Tibial nerve (tissue), 4 donors: Measurements from ENCODE around the gene NFIA. TPM values are rescaled to one million over a fixed set of nuclear protein-coding genes. Genes with fewer than 3 reads are reported as not detected.
"Not testable (repeated sequence)": the region's sequence is repeated elsewhere in the genome, so short reads cannot be mapped to it uniquely, and the experiment has no call there.

ENCODE experiments used
- DNase-seq, 2 donors: peaks; one replicate each; pipeline ENCODE4 v3.0.0-alpha.2; 2019; ENCODE audit warnings: low spot score in 2 of 2
- H3K27ac ChIP-seq, 4 donors: fragments of 200-600 bp; sonication (generic) in 3 of 4; one replicate each; pipeline ENCODE4 v1.5.1; 2017 to 2019; ENCODE audit warnings: mild to moderate bottlenecking in 1 of 4
- H3K27me3 ChIP-seq, 2 donors: fragments of 200-600 bp; sonication (generic) in 1 of 2; one replicate each; pipeline versions ENCODE4 v1.5.1 to v1.6.0; 2017 to 2019
- H3K36me3 ChIP-seq, 3 donors: fragments of 200-600 bp; sonication (generic); one replicate each; pipeline ENCODE4 v1.5.1; 2018 to 2019
- H3K4me1 ChIP-seq, 4 donors: fragments of 200-600 bp; sonication (generic) in 3 of 4; one replicate each; pipeline ENCODE4 v1.5.1; 2017 to 2019
- H3K4me3 ChIP-seq, 4 donors: fragments of 200-600 bp; sonication (generic) in 3 of 4; one replicate each; pipeline ENCODE4 v1.5.1; 2017 to 2019; ENCODE audit warnings: mild to moderate bottlenecking in 1 of 4, moderate library complexity in 1 of 4
- H3K9me3 ChIP-seq, 4 donors: fragments of 200-600 bp; sonication (generic) in 3 of 4; one replicate each; pipeline ENCODE4 v1.5.1; 2017 to 2019
- EP300 ChIP-seq, 2 donors: sonication (generic); formaldehyde crosslinking; IDR thresholded peaks; one replicate each; pipeline ENCODE4 v1.6.1; 2017; ENCODE audit warnings: antibody characterized with exemption in 2 of 2, mild to moderate bottlenecking in 1 of 2
- POLR2A ChIP-seq, 2 donors: fragments of 450-650 bp; IDR thresholded peaks; one replicate each; pipeline ENCODE4 v1.6.1; 2017; ENCODE audit warnings: antibody characterized with exemption in 2 of 2, mild to moderate bottlenecking in 2 of 2, moderate library complexity in 2 of 2
- WGBS, 2 donors: methylation state at CpG; one replicate each; pipeline ENCODE4 v1.1.5; 2018; 5-methylcytosine and 5-hydroxymethylcytosine counted together
- total RNA-seq, 4 donors: library from RNA; depleted of rRNA; stranded (reverse); fragments of >200 nt; gene quantifications; one replicate each; pipeline ENCODE4 v1.1.0, GENCODE V29; 2016
- TF ChIP-seq, protein P1 (sequence below), 5 experiments: fragments of 200-600 bp in 3 of 5; fragments of 450-650 bp in 2 of 5; sonication (generic) in 3 of 5; IDR thresholded peaks; one replicate each; pipeline ENCODE4 v1.5.1; 2016 to 2019; ENCODE audit warnings: antibody characterized with exemption in 5 of 5, mild to moderate bottlenecking in 3 of 5, moderate library complexity in 2 of 5

Gene NFIA
- total RNA-seq, 4 donors from 2014 or later = 71.2 to 81.4 (median 75.7) TPM

GRCh38 chr1:61273861-61274260 is 191.5 kb downstream of the NFIA start:
- peak overlapping the region in 1 of 4 donors; percentile 77 for H3K27ac ChIP-seq
- H3K4me3 ChIP-seq = no peak overlapping the region
- H3K36me3 ChIP-seq = no peaks in the 10 kb centered on the region
- WGBS, 2 donors = 89 to 90% methylated on average over 5 of the region's 5 CpGs
- no peak for DNase-seq
- peaks cover 0 to 65% (median 12%) of the 10 kb centered on the region in 4 donors for H3K4me1 ChIP-seq
- TF ChIP-seq EP300 (IDR thresholded peaks at IDR 0.05) (no peak), POLR2A (IDR thresholded peaks at IDR 0.05) (no peak)
- TF ChIP-seq, protein P1, sequence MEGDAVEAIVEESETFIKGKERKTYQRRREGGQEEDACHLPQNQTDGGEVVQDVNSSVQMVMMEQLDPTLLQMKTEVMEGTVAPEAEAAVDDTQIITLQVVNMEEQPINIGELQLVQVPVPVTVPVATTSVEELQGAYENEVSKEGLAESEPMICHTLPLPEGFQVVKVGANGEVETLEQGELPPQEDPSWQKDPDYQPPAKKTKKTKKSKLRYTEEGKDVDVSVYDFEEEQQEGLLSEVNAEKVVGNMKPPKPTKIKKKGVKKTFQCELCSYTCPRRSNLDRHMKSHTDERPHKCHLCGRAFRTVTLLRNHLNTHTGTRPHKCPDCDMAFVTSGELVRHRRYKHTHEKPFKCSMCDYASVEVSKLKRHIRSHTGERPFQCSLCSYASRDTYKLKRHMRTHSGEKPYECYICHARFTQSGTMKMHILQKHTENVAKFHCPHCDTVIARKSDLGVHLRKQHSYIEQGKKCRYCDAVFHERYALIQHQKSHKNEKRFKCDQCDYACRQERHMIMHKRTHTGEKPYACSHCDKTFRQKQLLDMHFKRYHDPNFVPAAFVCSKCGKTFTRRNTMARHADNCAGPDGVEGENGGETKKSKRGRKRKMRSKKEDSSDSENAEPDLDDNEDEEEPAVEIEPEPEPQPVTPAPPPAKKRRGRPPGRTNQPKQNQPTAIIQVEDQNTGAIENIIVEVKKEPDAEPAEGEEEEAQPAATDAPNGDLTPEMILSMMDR (IDR thresholded peaks at IDR 0.05) = no peak
- H3K27me3 ChIP-seq = no peaks in the 10 kb centered on the region
- no peaks in the 10 kb centered on the region for H3K9me3 ChIP-seq

- no peak for DNase-seq
- TF ChIP-seq, protein P1 (IDR thresholded peaks at IDR 0.05) = no peak
- no peak for TF ChIP-seq POLR2A (IDR thresholded peaks at IDR 0.05)
- no peak for TF ChIP-seq EP300 (IDR thresholded peaks at IDR 0.05)
- peak overlapping the region in 1 of 4 donors; percentile 26 for H3K4me3 ChIP-seq
Observed at GRCh38 chr1:61274939-61275338, 192.6 kb downstream of the NFIA start.

DNA sequence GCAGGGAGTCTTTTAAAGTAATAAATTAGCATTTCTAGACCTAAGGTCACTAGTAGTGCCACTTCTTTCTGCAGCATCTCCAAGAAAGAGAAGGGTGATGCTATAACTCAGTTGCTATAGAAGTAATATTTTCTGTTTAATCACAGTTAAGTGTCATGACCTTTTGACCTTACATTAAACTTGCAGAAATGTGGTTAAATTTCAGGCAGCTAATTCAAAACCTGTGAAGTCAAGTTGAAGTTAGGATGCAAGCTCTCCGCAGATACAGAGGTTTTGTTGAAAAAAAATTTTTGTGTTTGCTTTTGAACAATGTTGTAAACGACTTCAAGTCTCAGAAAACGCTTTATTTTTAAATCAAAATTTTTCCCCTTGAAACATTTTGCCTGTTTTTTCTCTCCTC is 193.9 kb downstream of the NFIA start:
- Histone ChIP-seq H3K9me3 (no peaks in the 10 kb centered on the region), H3K27ac (peak overlapping the region in 2 of 4 donors; percentile 59 to 77), H3K27me3 (no peaks in the 10 kb centered on the region), H3K4me1 (peaks cover 0 to 67% (median 14%) of the 10 kb centered on the region in 4 donors), H3K36me3 (no peaks in the 10 kb centered on the region), H3K4me3 (no peak overlapping the region)
- no peak for DNase-seq
- WGBS, 2 donors = 56 to 65% methylated on average over 3 of the region's 3 CpGs
- TF ChIP-seq, protein P1 (IDR thresholded peaks at IDR 0.05) = no peak
- TF ChIP-seq EP300 (IDR thresholded peaks at IDR 0.05) (no peak), POLR2A (IDR thresholded peaks at IDR 0.05) (no peak)

More at GRCh38 chr1:61274939-61275338, 192.6 kb downstream of the NFIA start:
- H3K27ac ChIP-seq = peak overlapping the region in 2 of 4 donors; percentile 44 to 77
- no peaks in the 10 kb centered on the region for H3K9me3 ChIP-seq
- no peaks in the 10 kb centered on the region for H3K36me3 ChIP-seq
- 43 to 52% methylated on average over 7 of the region's 7 CpGs for WGBS, 2 donors
- no peaks in the 10 kb centered on the region for H3K27me3 ChIP-seq
- peaks cover 0 to 66% (median 14%) of the 10 kb centered on the region in 4 donors for H3K4me1 ChIP-seq

DNA sequence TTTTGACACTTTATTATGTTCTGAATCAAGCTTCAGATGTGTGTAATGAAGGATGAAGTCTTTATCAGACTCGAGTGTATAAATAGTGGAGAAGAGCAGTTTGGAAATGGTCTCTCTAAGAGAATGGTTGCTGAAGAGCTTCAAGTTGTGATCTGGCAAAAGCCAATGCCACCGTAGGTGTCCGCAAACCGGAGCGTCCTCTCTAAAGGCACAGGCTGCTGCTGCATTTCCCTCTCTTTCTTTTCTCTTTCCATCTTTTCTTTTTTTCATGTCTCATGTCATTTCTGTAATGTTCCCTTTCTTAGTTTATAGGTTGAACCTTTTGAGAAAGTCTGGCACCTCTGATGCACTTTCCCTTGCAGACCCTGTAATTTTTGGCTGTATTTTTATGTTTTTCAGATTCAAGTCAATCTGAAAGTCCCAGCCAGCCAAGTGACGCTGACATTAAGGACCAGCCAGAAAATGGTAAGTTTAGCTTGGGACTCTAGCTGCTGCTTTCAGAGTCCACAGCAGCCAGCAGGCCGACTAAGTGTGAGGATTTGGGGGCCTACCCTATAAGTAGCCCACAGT is 194.8 kb downstream of the NFIA start:
- 62 to 64% methylated on average over 7 of the region's 7 CpGs for WGBS, 2 donors
- Histone ChIP-seq H3K27ac (peak overlapping the region in 3 of 4 donors; percentile 10 to 77 (median 59)), H3K27me3 (no peaks in the 10 kb centered on the region), H3K9me3 (no peaks in the 10 kb centered on the region), H3K36me3 (no peaks in the 10 kb centered on the region), H3K4me3 (no peak overlapping the region), H3K4me1 (peaks cover 0 to 67% (median 13%) of the 10 kb centered on the region in 4 donors)
- TF ChIP-seq, protein P1 (IDR thresholded peaks at IDR 0.05) = no peak
- TF ChIP-seq EP300 (IDR thresholded peaks at IDR 0.05) (no peak), POLR2A (IDR thresholded peaks at IDR 0.05) (no peak)
- DNase-seq = no peak

DNA sequence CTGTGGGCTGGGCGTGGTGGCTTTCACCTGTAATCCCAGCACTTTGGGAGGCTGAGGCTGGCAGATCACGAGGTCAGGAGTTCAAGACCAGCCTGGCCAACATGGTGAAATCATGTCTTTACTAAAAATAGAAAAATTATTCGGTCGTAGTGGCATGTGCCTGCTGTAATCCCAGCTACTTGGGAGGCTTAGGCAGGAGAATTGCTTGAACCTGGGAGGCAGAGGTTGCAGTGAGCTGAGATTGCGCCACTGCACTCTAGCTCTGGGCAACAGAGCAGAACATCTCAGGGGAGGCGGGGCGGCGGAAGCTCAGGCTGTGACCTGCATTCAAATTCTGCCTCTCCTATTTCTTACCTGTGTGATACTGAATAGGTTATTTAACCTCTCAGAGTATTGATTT is 196.1 kb downstream of the NFIA start:
- H3K4me3 ChIP-seq, DNase-seq, H3K36me3 ChIP-seq, H3K9me3 ChIP-seq, H3K27me3 ChIP-seq: not testable (repeated sequence)
- WGBS, 2 donors = 81 to 82% methylated on average over 8 of the region's 8 CpGs
- peaks cover 0 to 64% (median 8%) of the 10 kb centered on the region in 4 donors for H3K4me1 ChIP-seq
- H3K27ac ChIP-seq = peak overlapping the region in 1 of 4 donors; percentile 77
- TF ChIP-seq EP300 (IDR thresholded peaks at IDR 0.05) = peak in 1 of 2 donors; percentile 53
